ENCODE measurements around the gene CRB2. TPM values are rescaled to one million over a fixed set of nuclear protein-coding genes. Genes with fewer than 3 reads are reported as not detected.

CRB2 gene
- total and polyA plus RNA-seq, 2 of the 4 experiments (the other 2 are of a cell fraction): not detected

DNA sequence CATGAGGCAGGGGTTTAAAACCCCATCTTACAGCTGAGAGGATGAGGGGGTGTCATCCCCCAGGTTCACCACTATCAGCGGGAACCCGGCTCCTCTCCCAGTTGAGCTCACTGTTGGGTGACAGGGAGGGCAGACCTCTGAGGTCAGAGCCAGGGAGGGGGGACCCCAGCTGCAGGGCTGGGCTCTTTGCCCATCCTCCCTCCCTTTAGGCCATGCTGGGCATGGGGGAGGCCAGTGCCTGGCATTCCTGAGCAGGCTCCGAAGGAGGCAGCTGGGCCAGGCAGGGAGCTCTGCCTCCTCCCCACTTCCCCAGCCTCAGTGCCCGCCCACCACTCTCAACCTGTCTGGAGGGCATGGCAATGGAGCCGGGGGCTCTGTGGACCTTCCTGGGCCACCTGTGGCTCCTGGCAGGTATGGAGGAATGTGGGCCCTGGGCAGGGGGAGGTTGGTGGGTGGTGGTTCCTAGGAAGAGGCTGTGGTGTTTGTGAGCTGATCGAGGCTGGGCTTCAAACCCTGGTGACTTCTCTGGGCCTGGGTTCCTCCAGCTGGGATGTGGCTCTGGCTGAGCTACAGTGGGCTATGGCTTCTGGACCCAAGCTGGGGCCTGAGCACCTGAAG is 12.6 kb downstream of the CRB2 start:
- intact Hi-C loops (cut with micrococcal nuclease) (no loop called here), in situ Hi-C loops (cut with MboI; ENCODE audit: low sequenced_read_pairs) (no loop called here), dilution Hi-C loops (cut with HindIII; ENCODE audit: low sequenced_read_pairs, unreplicated experiment) (no loop called here)
- no TSS peak for BruUV-seq (replicated peaks)
- H3K18ac ChIP-seq (ENCODE audit: low read depth, low read length): no peak overlapping the region
- no peak overlapping the region for H2AK9ac ChIP-seq (replicated peaks; ENCODE audit: low read depth, low read length, poor library complexity)
- no peak overlapping the region for H3K27ac ChIP-seq (ENCODE audit: insufficient read depth, low read length)
- ChIA-PET CTCF (no interaction called here), POLR2A (ENCODE audit: unreplicated experiment) (no interaction called here)
- no peak overlapping the region for H2BK15ac ChIP-seq (ENCODE audit: low read depth, low read length)
- H2AK5ac ChIP-seq (ENCODE audit: low read depth, low read length): no peak overlapping the region
- no peaks in the 10 kb centered on the region for H3K9me1 ChIP-seq (ENCODE audit: insufficient read depth, low read length)
- H4K91ac ChIP-seq (ENCODE audit: insufficient read depth, low read depth, low read length): no peak overlapping the region
- H3K56ac ChIP-seq (ENCODE audit: extremely low read depth, insufficient read depth, low read length): no peak overlapping the region
- no peaks in the 10 kb centered on the region for H3K79me1 ChIP-seq (ENCODE audit: low read depth in 1 of 2, low read length in 2 of 2)
- no peak overlapping the region for H4K5ac ChIP-seq (ENCODE audit: low read depth, low read length)
- H3K4me1 ChIP-seq (ENCODE audit: control insufficient read depth, insufficient read depth, low read length): peaks cover 4% of the 10 kb centered on the region; the same call in 1 of the 2 replicates
- H2BK5ac ChIP-seq (ENCODE audit: low read depth, low read length, poor library complexity, severe bottlenecking): no peak overlapping the region
- no peaks in the 10 kb centered on the region for H3K36me3 ChIP-seq (ENCODE audit: control insufficient read depth, insufficient read depth, low read length)
- no peak overlapping the region for H3K4ac ChIP-seq (ENCODE audit: low read depth, low read length)
- no peaks in the 10 kb centered on the region for H4K20me1 ChIP-seq (ENCODE audit: insufficient read depth, low read length)
- H3K14ac ChIP-seq (replicated peaks; ENCODE audit: low read depth, low read length): no peak overlapping the region
- peaks cover 44% of the 10 kb centered on the region for H3K27me3 ChIP-seq (ENCODE audit: control insufficient read depth, insufficient read depth, low read length)
- H2BK120ac ChIP-seq (ENCODE audit: low read depth, low read length): no peak overlapping the region
- no peak overlapping the region for H2AFZ ChIP-seq (replicated peaks; ENCODE audit: low read length, poor library complexity)
- no peak overlapping the region for H4K8ac ChIP-seq (ENCODE audit: low read depth in 2 of 2, low read length in 2 of 2)
- no peak overlapping the region for H2BK20ac ChIP-seq (ENCODE audit: low read depth, low read length)
- no CpG with 5 or more reads among the region's 6 CpGs for WGBS, 2 experiments (ENCODE audit: extremely low coverage in 2 of 2, insufficient read length in 1 of 2)
- H3K9ac ChIP-seq (ENCODE audit: low read depth, low read length): no peak overlapping the region
- H3K23ac ChIP-seq (ENCODE audit: low read depth, low read length): no peak overlapping the region
- no peak overlapping the region for H3K4me3 ChIP-seq (ENCODE audit: insufficient read depth, low read depth, low read length)
- ATAC-seq (ENCODE audit: low read depth) (no peak), DNase-seq (no peak)
- TF ChIP-seq SMC3 (IDR thresholded peaks at IDR 0.05; ENCODE audit: low read depth, low read length): no peak
- TF ChIP-seq POLR2A (IDR thresholded peaks at IDR 0.05; ENCODE audit: low read depth, low read length): no peak
- TF ChIP-seq NFE2L2 (IDR thresholded peaks at IDR 0.05; ENCODE audit: low read depth, low read length): no peak
- TF ChIP-seq, protein P1, sequence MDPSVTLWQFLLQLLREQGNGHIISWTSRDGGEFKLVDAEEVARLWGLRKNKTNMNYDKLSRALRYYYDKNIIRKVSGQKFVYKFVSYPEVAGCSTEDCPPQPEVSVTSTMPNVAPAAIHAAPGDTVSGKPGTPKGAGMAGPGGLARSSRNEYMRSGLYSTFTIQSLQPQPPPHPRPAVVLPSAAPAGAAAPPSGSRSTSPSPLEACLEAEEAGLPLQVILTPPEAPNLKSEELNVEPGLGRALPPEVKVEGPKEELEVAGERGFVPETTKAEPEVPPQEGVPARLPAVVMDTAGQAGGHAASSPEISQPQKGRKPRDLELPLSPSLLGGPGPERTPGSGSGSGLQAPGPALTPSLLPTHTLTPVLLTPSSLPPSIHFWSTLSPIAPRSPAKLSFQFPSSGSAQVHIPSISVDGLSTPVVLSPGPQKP (IDR thresholded peaks at IDR 0.05; ENCODE audit: borderline replicate concordance, low read depth, low read length): no peak
- TF ChIP-seq MAZ (IDR thresholded peaks at IDR 0.05; ENCODE audit: borderline replicate concordance, low read depth, low read length): no peak
- no peak for TF ChIP-seq RCOR1 (IDR thresholded peaks at IDR 0.05; ENCODE audit: insufficient replicate concordance, low read length)
- no peak for TF ChIP-seq CHD1 (IDR thresholded peaks at IDR 0.05; ENCODE audit: low read depth, low read length)
- TF ChIP-seq, protein P2, sequence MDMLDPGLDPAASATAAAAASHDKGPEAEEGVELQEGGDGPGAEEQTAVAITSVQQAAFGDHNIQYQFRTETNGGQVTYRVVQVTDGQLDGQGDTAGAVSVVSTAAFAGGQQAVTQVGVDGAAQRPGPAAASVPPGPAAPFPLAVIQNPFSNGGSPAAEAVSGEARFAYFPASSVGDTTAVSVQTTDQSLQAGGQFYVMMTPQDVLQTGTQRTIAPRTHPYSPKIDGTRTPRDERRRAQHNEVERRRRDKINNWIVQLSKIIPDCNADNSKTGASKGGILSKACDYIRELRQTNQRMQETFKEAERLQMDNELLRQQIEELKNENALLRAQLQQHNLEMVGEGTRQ (IDR thresholded peaks at IDR 0.05; ENCODE audit: low read depth, low read length): no peak
- no peak for TF ChIP-seq RAD21 (IDR thresholded peaks at IDR 0.05; ENCODE audit: low read length)
- TF ChIP-seq CEBPB (IDR thresholded peaks at IDR 0.05; ENCODE audit: low read depth, low read length): no peak
- no peak for TF ChIP-seq MAFK (IDR thresholded peaks at IDR 0.05; ENCODE audit: low read depth, low read length)
- TF ChIP-seq, protein P3, sequence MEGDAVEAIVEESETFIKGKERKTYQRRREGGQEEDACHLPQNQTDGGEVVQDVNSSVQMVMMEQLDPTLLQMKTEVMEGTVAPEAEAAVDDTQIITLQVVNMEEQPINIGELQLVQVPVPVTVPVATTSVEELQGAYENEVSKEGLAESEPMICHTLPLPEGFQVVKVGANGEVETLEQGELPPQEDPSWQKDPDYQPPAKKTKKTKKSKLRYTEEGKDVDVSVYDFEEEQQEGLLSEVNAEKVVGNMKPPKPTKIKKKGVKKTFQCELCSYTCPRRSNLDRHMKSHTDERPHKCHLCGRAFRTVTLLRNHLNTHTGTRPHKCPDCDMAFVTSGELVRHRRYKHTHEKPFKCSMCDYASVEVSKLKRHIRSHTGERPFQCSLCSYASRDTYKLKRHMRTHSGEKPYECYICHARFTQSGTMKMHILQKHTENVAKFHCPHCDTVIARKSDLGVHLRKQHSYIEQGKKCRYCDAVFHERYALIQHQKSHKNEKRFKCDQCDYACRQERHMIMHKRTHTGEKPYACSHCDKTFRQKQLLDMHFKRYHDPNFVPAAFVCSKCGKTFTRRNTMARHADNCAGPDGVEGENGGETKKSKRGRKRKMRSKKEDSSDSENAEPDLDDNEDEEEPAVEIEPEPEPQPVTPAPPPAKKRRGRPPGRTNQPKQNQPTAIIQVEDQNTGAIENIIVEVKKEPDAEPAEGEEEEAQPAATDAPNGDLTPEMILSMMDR (conservative IDR thresholded peaks at IDR 0.05; ENCODE audit: low read depth, low read length): no peak
- TF ChIP-seq BHLHE40 (IDR thresholded peaks at IDR 0.05; ENCODE audit: low read depth, low read length): no peak
- no peak for TF ChIP-seq RFX5 (IDR thresholded peaks at IDR 0.05; ENCODE audit: low read depth, low read length)
- no peak for TF ChIP-seq MXI1 (IDR thresholded peaks at IDR 0.05; ENCODE audit: borderline replicate concordance, low read depth, low read length)
- H3K9me3 ChIP-seq (ENCODE audit: control insufficient read depth, insufficient read depth, low read length): no peaks in the 10 kb centered on the region
- H3K4me2 ChIP-seq (ENCODE audit: low read depth, low read length): no peak overlapping the region

Data from IMR-90 (cell line).